ENCODE results near the gene PDE6D.

Gene PDE6D

GRCh38 chr2:231706731-231707624 lies 74.1 kb downstream of the PDE6D start:
- peak; percentile 24 for FAIRE-seq

- no peak for FAIRE-seq
These were observed 77.1 kb downstream of the PDE6D start for GRCh38 chr2:231704017-231704416.

- FAIRE-seq = no peak
These were observed 79.4 kb downstream of the PDE6D start for GRCh38 chr2:231701456-231702373.

- no peak for FAIRE-seq
These were observed 82.1 kb downstream of the PDE6D start for GRCh38 chr2:231699006-231699405.

GRCh38 chr2:231696004-231696367 lies 85.1 kb downstream of the PDE6D start:
- FAIRE-seq = no peak

- no peak for FAIRE-seq
These were observed 87.1 kb downstream of the PDE6D start for GRCh38 chr2:231693956-231694355.

- no peak for FAIRE-seq
These were observed 88.2 kb downstream of the PDE6D start for GRCh38 chr2:231692847-231693246.

GRCh38 chr2:231691251-231691772 lies 89.8 kb downstream of the PDE6D start:
- FAIRE-seq = no peak

- no peak for FAIRE-seq
These were observed 91.8 kb downstream of the PDE6D start for GRCh38 chr2:231689124-231689893.

- no peak for FAIRE-seq
These were observed 92.4 kb downstream of the PDE6D start for GRCh38 chr2:231688719-231689118.

- FAIRE-seq = no peak
These were observed 93.1 kb downstream of the PDE6D start for GRCh38 chr2:231687961-231688360.

- no peak for FAIRE-seq
These were observed 93.8 kb downstream of the PDE6D start for GRCh38 chr2:231687133-231687852.

GRCh38 chr2:231686192-231687100 lies 94.6 kb downstream of the PDE6D start:
- no peak for FAIRE-seq

- FAIRE-seq = no peak
These were observed 95.5 kb downstream of the PDE6D start for GRCh38 chr2:231685349-231686191.

GRCh38 chr2:231684314-231685223 lies 96.5 kb downstream of the PDE6D start:
- no peak for FAIRE-seq

GRCh38 chr2:231683292-231684235 lies 97.5 kb downstream of the PDE6D start:
- FAIRE-seq = no peak

- FAIRE-seq = no peak
These were observed 98.3 kb downstream of the PDE6D start for GRCh38 chr2:231682603-231683291.

Measured in islet of Langerhans (tissue), 1 donor.